HG03571 (cell line): Measurements from ENCODE around the gene THAP6.

Experiments
- ATAC-seq: cut with Tn5 transposase; IDR thresholded peaks from one replicate; pipeline ENCODE4 v1.9.1; 2021; ENCODE audit not compliant: unreplicated experiment

Gene THAP6

DNA sequence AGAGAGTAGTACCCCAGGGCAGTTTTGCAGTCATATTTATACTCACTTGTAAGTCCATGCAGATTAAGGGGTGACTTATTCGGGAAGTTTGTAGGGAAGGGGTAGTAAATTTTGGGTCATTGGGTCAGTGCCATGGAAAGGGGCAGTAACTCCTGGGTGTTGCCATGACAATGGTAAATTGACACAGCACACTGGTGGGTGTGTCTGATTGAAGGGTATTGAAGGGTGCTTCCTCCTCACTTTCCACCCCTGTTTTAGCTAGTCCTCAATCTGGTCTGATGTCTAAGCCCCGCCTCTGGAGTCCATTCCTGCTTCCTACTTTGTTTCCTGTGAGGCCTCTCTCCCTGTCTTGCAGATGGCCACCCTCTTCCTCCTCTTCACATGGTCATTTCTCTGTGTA lies 53.5 kb downstream of the THAP6 start:
- no peak for ATAC-seq
